ENCODE measurements around the gene FCHSD2. TPM values are rescaled to one million over a fixed set of nuclear protein-coding genes. Genes with fewer than 3 reads are reported as not detected.

FCHSD2 gene
- polyA plus RNA-seq, 1 donor (not counting 4 experiments of a cell fraction or from before 2014, with no cell fraction given), result 14.2 TPM

DNA sequence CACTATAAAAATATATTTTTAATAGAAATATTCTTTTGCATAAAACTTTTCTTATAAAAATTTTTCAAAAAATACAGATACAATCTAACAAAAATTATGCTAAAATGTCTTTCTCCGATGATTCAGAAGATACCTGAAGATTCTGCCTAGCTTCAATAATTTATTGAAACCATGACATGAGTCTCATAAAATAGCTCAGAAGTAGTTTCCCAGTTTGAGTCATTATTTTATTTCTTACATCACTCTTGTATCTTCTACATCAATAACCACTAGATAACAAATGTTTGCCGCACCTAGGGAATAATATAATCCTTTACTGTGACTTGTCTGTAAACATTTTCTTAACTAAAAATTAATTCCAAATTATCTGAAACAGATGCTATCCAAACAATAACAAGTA, 158.6 kb downstream of the FCHSD2 start:
- no peaks in the 10 kb centered on the region for H3K79me2 ChIP-seq (ENCODE audit: control insufficient read depth, insufficient read depth, low read length)
- DNase-seq (ENCODE audit: low read depth, low spot score), result no peak
- TF ChIP-seq EZH2 (IDR thresholded peaks at IDR 0.05; ENCODE audit: low read length), result no peak
- TF ChIP-seq, protein P1, sequence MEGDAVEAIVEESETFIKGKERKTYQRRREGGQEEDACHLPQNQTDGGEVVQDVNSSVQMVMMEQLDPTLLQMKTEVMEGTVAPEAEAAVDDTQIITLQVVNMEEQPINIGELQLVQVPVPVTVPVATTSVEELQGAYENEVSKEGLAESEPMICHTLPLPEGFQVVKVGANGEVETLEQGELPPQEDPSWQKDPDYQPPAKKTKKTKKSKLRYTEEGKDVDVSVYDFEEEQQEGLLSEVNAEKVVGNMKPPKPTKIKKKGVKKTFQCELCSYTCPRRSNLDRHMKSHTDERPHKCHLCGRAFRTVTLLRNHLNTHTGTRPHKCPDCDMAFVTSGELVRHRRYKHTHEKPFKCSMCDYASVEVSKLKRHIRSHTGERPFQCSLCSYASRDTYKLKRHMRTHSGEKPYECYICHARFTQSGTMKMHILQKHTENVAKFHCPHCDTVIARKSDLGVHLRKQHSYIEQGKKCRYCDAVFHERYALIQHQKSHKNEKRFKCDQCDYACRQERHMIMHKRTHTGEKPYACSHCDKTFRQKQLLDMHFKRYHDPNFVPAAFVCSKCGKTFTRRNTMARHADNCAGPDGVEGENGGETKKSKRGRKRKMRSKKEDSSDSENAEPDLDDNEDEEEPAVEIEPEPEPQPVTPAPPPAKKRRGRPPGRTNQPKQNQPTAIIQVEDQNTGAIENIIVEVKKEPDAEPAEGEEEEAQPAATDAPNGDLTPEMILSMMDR (optimal IDR thresholded peaks at IDR 0.05 in 1 of 3, IDR thresholded peaks at IDR 0.05 in 1 of 3, conservative IDR thresholded peaks at IDR 0.05 in 1 of 3; ENCODE audit: extremely low read depth in 1 of 3, insufficient read depth in 2 of 3, low read length in 3 of 3), result no peak
- no peak overlapping the region for H2AFZ ChIP-seq (ENCODE audit: control insufficient read depth, low read length)
- no peak for FAIRE-seq
- no peak overlapping the region for H3K9ac ChIP-seq (ENCODE audit: control insufficient read depth, extremely low read depth, insufficient read depth, low read length)
- no peaks in the 10 kb centered on the region for H3K27me3 ChIP-seq (ENCODE audit: control insufficient read depth, extremely low read depth, insufficient read depth, low read length)
- dilution Hi-C loops (cut with MboI; ENCODE audit: extremely low pct_ligation_motif_present, low sequenced_read_pairs), result no loop called here
- no peak overlapping the region for H3K27ac ChIP-seq (ENCODE audit: control insufficient read depth, insufficient read depth, low read length)
- peaks cover 2 to 6% of the 10 kb centered on the region in 2 experiments for H3K36me3 ChIP-seq (ENCODE audit: control insufficient read depth in 2 of 2, extremely low read depth in 1 of 2, insufficient read depth in 2 of 2, low read length in 2 of 2)
- H3K9me1 ChIP-seq (ENCODE audit: control insufficient read depth, extremely low read depth, insufficient read depth, low read length), result no peaks in the 10 kb centered on the region
- H3K4me3 ChIP-seq (ENCODE audit: control insufficient read depth in 2 of 3, extremely low read depth in 1 of 3, insufficient read depth in 2 of 3, low read depth in 1 of 3, low read length in 3 of 3), result no peak overlapping the region
- no peaks in the 10 kb centered on the region for H3K9me3 ChIP-seq (ENCODE audit: control insufficient read depth, low read depth, low read length)
- no peaks in the 10 kb centered on the region for H4K20me1 ChIP-seq (ENCODE audit: control insufficient read depth, extremely low read depth, insufficient read depth, low read length)
- H3K4me1 ChIP-seq (ENCODE audit: control insufficient read depth, extremely low read depth, insufficient read depth, low read length), result no peaks in the 10 kb centered on the region
- no peak overlapping the region for H3K4me2 ChIP-seq (ENCODE audit: control insufficient read depth, extremely low read depth, insufficient read depth, low read depth, low read length)

DNA sequence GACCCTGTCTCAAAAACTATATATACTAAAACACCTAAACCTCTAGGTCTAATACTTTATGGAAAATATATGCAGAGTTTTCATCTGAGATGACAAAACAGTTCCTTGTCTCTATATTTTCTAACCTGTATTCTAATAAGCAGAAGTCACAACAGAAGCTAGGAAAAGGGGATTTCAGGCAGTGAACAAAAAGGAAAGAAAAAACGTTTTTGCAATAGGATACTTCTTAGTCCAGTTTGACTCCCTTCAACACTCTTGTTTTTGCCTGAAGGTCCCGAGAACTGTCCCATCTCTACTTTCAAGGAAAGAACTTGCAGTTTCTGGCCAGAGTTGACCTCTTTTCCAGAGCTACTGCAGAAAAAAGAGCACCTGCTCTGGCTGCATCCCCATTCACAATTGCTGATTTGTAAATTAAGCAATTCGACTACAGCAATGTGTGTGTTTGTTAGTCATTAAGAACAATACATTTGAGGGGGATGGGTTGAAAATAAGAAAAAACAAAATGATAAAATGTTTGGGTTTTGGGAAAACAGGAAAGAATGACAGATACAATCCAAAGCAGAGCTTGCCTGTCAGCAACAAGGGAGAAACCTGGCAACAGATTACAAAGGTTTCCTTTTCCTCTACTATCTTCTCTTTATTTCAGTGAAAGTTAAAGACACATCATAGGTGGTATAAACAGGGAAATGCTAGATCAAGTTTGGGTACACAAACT, 160.0 kb downstream of the FCHSD2 start:
- no peak for DNase-seq (ENCODE audit: low read depth, low spot score)
- Histone ChIP-seq H3K9me3 (ENCODE audit: control insufficient read depth, low read depth, low read length) (no peaks in the 10 kb centered on the region), H3K27ac (ENCODE audit: control insufficient read depth, insufficient read depth, low read length) (no peak overlapping the region), H3K36me3 (ENCODE audit: control insufficient read depth in 2 of 2, extremely low read depth in 1 of 2, insufficient read depth in 2 of 2, low read length in 2 of 2) (peaks cover 2 to 6% of the 10 kb centered on the region in 2 experiments), H3K9me1 (ENCODE audit: control insufficient read depth, extremely low read depth, insufficient read depth, low read length) (no peaks in the 10 kb centered on the region), H3K79me2 (ENCODE audit: control insufficient read depth, insufficient read depth, low read length) (no peaks in the 10 kb centered on the region), H2AFZ (ENCODE audit: control insufficient read depth, low read length) (no peak overlapping the region), H3K9ac (ENCODE audit: control insufficient read depth, extremely low read depth, insufficient read depth, low read length) (no peak overlapping the region), H3K4me1 (ENCODE audit: control insufficient read depth, extremely low read depth, insufficient read depth, low read length) (no peaks in the 10 kb centered on the region), H3K27me3 (ENCODE audit: control insufficient read depth, extremely low read depth, insufficient read depth, low read length) (no peaks in the 10 kb centered on the region), H3K4me3 (ENCODE audit: control insufficient read depth in 2 of 3, extremely low read depth in 1 of 3, insufficient read depth in 2 of 3, low read depth in 1 of 3, low read length in 3 of 3) (no peak overlapping the region), H4K20me1 (ENCODE audit: control insufficient read depth, extremely low read depth, insufficient read depth, low read length) (no peaks in the 10 kb centered on the region), H3K4me2 (ENCODE audit: control insufficient read depth, extremely low read depth, insufficient read depth, low read depth, low read length) (no peak overlapping the region)
- dilution Hi-C loops (cut with MboI; ENCODE audit: extremely low pct_ligation_motif_present, low sequenced_read_pairs), result no loop called here
- no peak for FAIRE-seq
- TF ChIP-seq EZH2 (IDR thresholded peaks at IDR 0.05; ENCODE audit: low read length), result no peak
- TF ChIP-seq, protein P1 (optimal IDR thresholded peaks at IDR 0.05 in 1 of 3, IDR thresholded peaks at IDR 0.05 in 1 of 3, conservative IDR thresholded peaks at IDR 0.05 in 1 of 3; ENCODE audit: extremely low read depth in 1 of 3, insufficient read depth in 2 of 3, low read length in 3 of 3), result no peak
